Upper lobe of right lung (tissue), 1 donor: ENCODE results near the gene KRT32. TPM values are rescaled to one million over a fixed set of nuclear protein-coding genes. Genes with fewer than 3 reads are reported as not detected.
"Not testable (repeated sequence)": the region's sequence is repeated elsewhere in the genome, so short reads cannot be mapped to it uniquely, and the experiment has no call there.

Source experiments
- ATAC-seq: fragments of 200-7000 bp; cut with Tn5 transposase; one replicate; pipeline ENCODE4 v1.9.1; 2020; ENCODE audit warnings: mild to moderate bottlenecking, moderate library complexity
- DNase-seq: peaks from one replicate; pipeline ENCODE4 v3.0.0-alpha.2; 2020
- H3K27ac ChIP-seq: fragments of 200-600 bp; one replicate; pipeline ENCODE4 v1.8.0; 2022
- H3K27me3 ChIP-seq: fragments of 200-600 bp; one replicate; pipeline ENCODE4 v1.8.0; 2022; ENCODE audit warnings: mild to moderate bottlenecking
- H3K36me3 ChIP-seq: fragments of 200-600 bp; one replicate; pipeline ENCODE4 v1.8.0; 2022
- H3K4me1 ChIP-seq: fragments of 200-600 bp; one replicate; pipeline ENCODE4 v1.8.0; 2022
- H3K4me3 ChIP-seq: fragments of 200-600 bp; one replicate; pipeline ENCODE4 v1.8.0; 2022; ENCODE audit warnings: mild to moderate bottlenecking
- H3K9me3 ChIP-seq: fragments of 200-600 bp; one replicate; pipeline ENCODE4 v1.8.0; 2022
- intact Hi-C: fragments of 100-400 bp; cut with DNase I; formaldehyde crosslinking; loops from one replicate; pipeline ENCODE4 v1.11.0; 2022
- total RNA-seq: library from RNA; stranded (reverse); fragmentation: NEBNext Ultra II Directional; extraction: Animal tissue kit (Norgen Biotek cat#: 25700); gene quantifications from one replicate; pipeline ENCODE4 v1.2.1, GENCODE V29; 2021
- TF ChIP-seq, protein P1 (sequence below): fragments of 200-600 bp; IDR thresholded peaks from one replicate; pipeline ENCODE4 v1.8.0; 2022; ENCODE audit warnings: antibody characterized with exemption
- donor health status: DM: no; HTN: yes; CAD: no; lungs with severe emphysema.

KRT32 gene
- total RNA-seq, 1 donor from 2014 or later = not detected

DNA sequence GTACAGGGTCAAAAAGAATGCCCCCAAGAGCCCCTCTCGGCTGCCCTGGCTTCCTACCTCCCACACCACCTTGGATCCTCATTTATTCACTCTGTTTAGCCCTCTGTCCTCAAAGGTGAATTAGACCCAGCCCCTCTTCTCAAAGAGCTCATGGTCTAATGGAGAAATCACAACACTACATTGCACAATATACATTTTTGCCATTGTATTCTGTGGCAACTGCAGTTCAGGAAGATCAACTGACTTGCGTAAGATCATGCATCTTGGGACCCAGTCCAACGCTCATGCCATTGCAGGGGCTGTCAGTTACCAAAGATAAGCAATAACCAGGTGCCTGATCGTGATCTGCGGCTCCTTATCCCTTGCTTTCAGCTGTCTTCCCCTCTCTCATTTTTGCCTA, 27.8 kb downstream of the KRT32 start:
- Histone ChIP-seq H3K36me3 (no peaks in the 10 kb centered on the region), H3K4me3 (no peak overlapping the region), H3K9me3 (no peaks in the 10 kb centered on the region), H3K4me1 (no peaks in the 10 kb centered on the region), H3K27me3 (no peaks in the 10 kb centered on the region), H3K27ac (no peak overlapping the region)
- ATAC-seq = no peak
- intact Hi-C loops = no loop called here
- DNase-seq = no peak
- TF ChIP-seq, protein P1, sequence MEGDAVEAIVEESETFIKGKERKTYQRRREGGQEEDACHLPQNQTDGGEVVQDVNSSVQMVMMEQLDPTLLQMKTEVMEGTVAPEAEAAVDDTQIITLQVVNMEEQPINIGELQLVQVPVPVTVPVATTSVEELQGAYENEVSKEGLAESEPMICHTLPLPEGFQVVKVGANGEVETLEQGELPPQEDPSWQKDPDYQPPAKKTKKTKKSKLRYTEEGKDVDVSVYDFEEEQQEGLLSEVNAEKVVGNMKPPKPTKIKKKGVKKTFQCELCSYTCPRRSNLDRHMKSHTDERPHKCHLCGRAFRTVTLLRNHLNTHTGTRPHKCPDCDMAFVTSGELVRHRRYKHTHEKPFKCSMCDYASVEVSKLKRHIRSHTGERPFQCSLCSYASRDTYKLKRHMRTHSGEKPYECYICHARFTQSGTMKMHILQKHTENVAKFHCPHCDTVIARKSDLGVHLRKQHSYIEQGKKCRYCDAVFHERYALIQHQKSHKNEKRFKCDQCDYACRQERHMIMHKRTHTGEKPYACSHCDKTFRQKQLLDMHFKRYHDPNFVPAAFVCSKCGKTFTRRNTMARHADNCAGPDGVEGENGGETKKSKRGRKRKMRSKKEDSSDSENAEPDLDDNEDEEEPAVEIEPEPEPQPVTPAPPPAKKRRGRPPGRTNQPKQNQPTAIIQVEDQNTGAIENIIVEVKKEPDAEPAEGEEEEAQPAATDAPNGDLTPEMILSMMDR = no peak

DNA sequence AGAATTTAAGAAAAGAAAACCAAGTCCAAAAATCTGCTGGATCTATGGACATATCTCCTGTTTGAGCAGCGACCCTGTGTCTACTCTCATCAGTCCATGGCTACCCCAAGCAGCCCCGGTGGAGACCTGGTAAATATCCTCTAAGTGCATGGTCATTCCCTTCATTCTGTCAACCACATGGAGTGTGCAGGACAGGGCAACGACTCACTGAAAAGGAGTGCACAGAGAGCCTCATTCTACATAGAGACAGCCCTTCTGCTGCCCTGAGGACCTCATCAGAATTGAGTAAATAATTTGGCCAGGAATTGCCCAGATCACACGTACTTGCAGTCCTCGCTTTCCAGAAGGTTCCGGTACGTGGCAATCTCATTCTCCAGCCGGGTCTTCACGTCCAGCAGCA, 29.4 kb downstream of the KRT32 start:
- TF ChIP-seq, protein P1 = no peak
- H3K27ac ChIP-seq = no peak overlapping the region
- ATAC-seq = no peak
- no peaks in the 10 kb centered on the region for H3K4me1 ChIP-seq
- intact Hi-C loops = no loop called here
- DNase-seq = no peak
- no peak overlapping the region for H3K4me3 ChIP-seq
- no peaks in the 10 kb centered on the region for H3K27me3 ChIP-seq
- H3K9me3 ChIP-seq = no peaks in the 10 kb centered on the region
- no peaks in the 10 kb centered on the region for H3K36me3 ChIP-seq

DNA sequence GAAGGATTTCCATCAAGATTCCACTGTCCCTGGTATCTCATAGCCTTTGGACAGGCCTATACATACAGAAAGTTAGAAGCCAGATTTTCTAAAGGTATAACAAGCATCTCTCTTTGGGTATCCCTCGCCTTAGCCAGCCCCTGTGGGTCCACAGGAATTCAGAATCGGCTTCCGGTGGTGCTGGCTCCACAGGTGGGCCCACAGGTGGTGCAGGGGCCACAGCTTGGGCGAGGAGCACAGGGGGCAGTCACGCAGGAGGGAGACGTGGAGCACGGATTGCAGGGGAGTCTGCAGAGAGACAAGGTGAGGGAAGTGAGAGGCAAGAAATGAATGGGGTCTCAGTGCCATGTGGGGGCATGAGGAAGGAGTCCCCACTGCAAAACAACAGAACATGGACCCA, 29.9 kb downstream of the KRT32 start:
- Histone ChIP-seq H3K27ac (no peak overlapping the region), H3K27me3 (no peaks in the 10 kb centered on the region), H3K4me1 (no peaks in the 10 kb centered on the region), H3K36me3 (no peaks in the 10 kb centered on the region), H3K4me3 (no peak overlapping the region), H3K9me3 (no peaks in the 10 kb centered on the region)
- no peak for DNase-seq
- ATAC-seq = no peak
- intact Hi-C loops = no loop called here
- TF ChIP-seq, protein P1 = no peak

DNA sequence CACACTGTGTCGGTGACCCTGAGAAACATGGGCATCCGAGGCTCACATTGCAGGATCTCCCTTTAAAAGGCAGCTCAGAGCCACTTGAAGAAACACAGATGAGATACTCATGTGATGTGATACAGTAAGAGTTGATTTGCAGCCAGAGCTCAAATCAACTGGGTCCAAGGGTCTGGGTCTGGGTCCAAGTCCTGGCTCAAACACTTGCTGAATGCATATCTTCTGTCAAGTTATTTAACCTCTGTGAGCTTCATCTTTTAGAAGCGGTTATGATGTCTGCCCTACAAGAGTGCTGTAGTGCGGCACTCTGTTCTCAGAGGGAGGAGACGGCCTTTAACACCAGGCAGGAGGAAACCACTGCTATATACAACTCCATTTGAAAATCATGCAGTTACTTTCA, 32.8 kb downstream of the KRT32 start:
- H3K9me3 ChIP-seq = no peaks in the 10 kb centered on the region
- no peaks in the 10 kb centered on the region for H3K4me1 ChIP-seq
- H3K36me3 ChIP-seq = no peaks in the 10 kb centered on the region
- TF ChIP-seq, protein P1 = no peak
- H3K4me3 ChIP-seq = no peak overlapping the region
- H3K27ac ChIP-seq = no peak overlapping the region
- DNase-seq = no peak
- ATAC-seq = no peak
- intact Hi-C loops = no loop called here
- no peaks in the 10 kb centered on the region for H3K27me3 ChIP-seq

DNA sequence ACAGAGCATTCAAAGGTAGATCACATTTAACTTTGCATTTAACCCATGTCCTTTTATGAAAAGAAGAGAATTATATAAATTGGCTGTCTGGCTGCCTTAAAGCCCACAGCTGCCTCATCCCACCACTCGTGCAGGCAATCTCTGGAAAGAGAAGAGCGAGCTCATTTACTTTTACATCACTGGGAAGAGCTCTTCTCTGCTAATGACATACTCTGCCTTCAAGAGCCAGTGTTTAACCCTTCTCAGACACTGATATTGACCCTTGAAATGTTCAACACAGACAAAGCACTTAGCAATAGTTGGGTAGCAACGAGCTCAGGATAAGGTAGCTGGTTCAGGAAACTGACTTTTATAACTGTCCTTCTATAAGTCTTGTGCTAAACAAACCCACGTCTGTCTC, 33.2 kb downstream of the KRT32 start:
- Histone ChIP-seq H3K9me3 (no peaks in the 10 kb centered on the region), H3K4me3 (no peak overlapping the region), H3K36me3 (no peaks in the 10 kb centered on the region), H3K27ac (no peak overlapping the region), H3K4me1 (no peaks in the 10 kb centered on the region), H3K27me3 (no peaks in the 10 kb centered on the region)
- intact Hi-C loops = no loop called here
- TF ChIP-seq, protein P1 = no peak
- no peak for ATAC-seq
- DNase-seq = no peak

DNA sequence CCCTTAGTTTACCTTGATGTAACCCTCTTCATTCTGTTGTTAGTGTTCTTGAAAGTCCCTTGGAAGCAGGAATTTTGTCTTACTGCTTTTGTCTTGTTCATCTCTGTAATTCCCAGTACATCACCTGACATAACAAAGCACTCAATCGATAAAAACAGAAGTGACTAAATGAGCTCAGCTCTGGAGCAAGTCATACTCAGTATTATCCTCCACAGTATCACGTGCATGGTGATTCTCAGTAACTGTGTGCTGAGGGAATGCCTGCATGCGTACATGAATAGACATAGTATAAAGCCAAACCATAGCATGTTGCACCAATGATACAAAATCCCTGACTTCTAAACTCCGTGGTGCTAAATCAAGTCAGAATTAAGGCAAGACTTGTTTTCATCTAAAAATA, 33.6 kb downstream of the KRT32 start:
- TF ChIP-seq, protein P1 = no peak
- H3K27ac ChIP-seq = no peak overlapping the region
- intact Hi-C loops = no loop called here
- no peaks in the 10 kb centered on the region for H3K27me3 ChIP-seq
- no peak overlapping the region for H3K4me3 ChIP-seq
- no peaks in the 10 kb centered on the region for H3K9me3 ChIP-seq
- DNase-seq (no peak), ATAC-seq (no peak)
- no peaks in the 10 kb centered on the region for H3K4me1 ChIP-seq
- no peaks in the 10 kb centered on the region for H3K36me3 ChIP-seq

DNA sequence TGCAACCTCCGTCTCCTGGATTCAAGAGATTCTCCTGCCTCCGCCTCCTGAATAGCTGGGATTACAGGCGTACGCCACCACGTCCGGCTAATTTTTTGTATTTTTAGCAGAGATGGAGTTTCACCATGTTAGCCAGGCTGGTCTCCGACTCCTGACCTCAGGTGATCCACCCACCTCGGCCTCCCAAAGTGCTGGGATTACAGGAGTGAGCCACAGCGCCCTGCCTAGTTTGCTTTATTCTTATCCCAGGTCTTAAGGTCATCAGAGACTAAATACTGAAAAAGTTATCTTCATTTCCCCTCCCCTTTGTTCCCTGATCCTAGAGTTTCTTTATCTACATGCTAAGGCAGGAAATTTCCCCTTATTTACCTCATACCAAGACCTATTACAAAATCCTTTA, 36.8 kb downstream of the KRT32 start:
- H3K36me3 ChIP-seq, H3K4me3 ChIP-seq, H3K27me3 ChIP-seq, DNase-seq, intact Hi-C loops, H3K27ac ChIP-seq, H3K4me1 ChIP-seq, H3K9me3 ChIP-seq, ATAC-seq: not testable (repeated sequence)
